ENCODE results near the gene ALAD. TPM values are rescaled to one million over a fixed set of nuclear protein-coding genes. Genes with fewer than 3 reads are reported as not detected.

ALAD gene
- polyA plus RNA-seq, 2 donors: 38.4 TPM

DNA sequence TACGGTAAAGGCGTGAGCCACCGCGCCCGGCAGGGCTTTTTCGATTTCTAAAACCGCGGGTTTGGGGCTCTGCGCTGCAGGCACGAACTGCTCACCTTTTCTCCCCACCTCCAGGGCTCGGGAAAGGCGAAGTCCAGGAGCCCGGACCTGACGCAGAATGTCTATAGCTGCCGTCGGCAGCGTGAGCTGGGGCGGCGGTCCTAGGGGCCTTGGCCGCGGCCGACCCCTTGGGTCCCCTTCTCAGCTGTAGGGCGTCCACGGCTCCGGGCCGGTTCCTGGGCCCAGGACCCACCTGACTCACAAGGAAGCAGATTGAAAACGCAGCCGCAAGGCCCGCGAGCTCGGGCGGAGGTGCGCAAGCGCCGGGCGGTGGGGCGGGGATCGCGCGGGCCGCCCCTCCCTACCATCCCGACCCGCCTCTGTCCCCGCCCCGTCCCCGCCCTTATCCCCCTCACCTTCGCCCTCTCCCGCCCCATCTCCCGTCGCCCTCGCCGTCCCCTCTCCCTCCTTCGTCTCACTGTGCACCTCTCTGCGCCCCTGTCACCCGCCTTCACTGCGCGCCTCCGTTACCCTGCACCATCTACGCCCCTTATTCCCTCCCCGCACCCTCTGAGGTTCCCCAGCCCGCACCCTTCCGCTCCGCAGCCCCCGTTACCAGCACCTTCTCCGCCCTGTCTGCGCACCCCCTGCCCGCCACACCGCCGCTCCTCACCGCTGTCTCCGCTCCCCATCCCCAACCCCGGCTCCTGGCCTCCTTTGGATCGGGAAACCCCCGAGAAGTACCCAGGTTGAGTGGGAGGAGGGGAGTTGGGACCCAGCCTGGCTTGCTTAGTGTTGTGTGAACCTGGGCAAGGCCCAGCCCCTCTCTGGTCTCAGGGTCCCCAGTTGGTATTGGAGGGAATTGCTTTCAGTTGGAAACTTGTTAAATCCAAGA is 24.2 kb downstream of the ALAD start, which contains the start of gene HDHD3:
Gene HDHD3 (minus strand): TSS at position 353 of the 934 bp plus-strand sequence. CDS start 2,632 bp downstream, outside the sequence.
- Histone ChIP-seq H3K4me3 (ENCODE audit: low read depth in 1 of 2, low read length in 2 of 2) (peak within 1 kb of the TSS; percentile 74 to 91), H3K36me3 (ENCODE audit: control insufficient read depth in 2 of 2, insufficient read depth in 2 of 2, low read length in 1 of 2) (peaks cover 12 to 17% of the 10 kb centered on the region in 2 donors), H3K4me1 (ENCODE audit: control insufficient read depth in 2 of 2, insufficient read depth in 2 of 2, low read length in 1 of 2) (no peaks in the 10 kb centered on the region), H3K27ac (ENCODE audit: low read depth in 2 of 2, low read length in 1 of 2) (peak within 1 kb of the TSS; percentile 96 to 97), H3K9me3 (ENCODE audit: control insufficient read depth in 2 of 2, insufficient read depth in 1 of 2, low read depth in 1 of 2, low read length in 1 of 2) (no peaks in the 10 kb centered on the region), H3K27me3 (ENCODE audit: control insufficient read depth in 1 of 2, insufficient read depth in 2 of 2, low read length in 2 of 2) (no peaks in the 10 kb centered on the region)
- WGBS, 2 donors: 1 to 2% methylated on average over 72 to 74 of the region's 74 CpGs

- Histone ChIP-seq H3K4me3 (ENCODE audit: low read depth in 1 of 2, low read length in 2 of 2) (peak overlapping the region in 1 of 2 donors; percentile 74), H3K9me3 (ENCODE audit: control insufficient read depth in 2 of 2, insufficient read depth in 1 of 2, low read depth in 1 of 2, low read length in 1 of 2) (no peaks in the 10 kb centered on the region), H3K36me3 (ENCODE audit: control insufficient read depth in 2 of 2, insufficient read depth in 2 of 2, low read length in 1 of 2) (peaks cover 12 to 17% of the 10 kb centered on the region in 2 donors), H3K27ac (ENCODE audit: low read depth in 2 of 2, low read length in 1 of 2) (peak overlapping the region; percentile 9 to 97), H3K4me1 (ENCODE audit: control insufficient read depth in 2 of 2, insufficient read depth in 2 of 2, low read length in 1 of 2) (no peaks in the 10 kb centered on the region), H3K27me3 (ENCODE audit: control insufficient read depth in 1 of 2, insufficient read depth in 2 of 2, low read length in 2 of 2) (no peaks in the 10 kb centered on the region)
- WGBS, 2 donors: 68 to 84% methylated on average over 6 of the region's 6 CpGs
Measured at GRCh38 chr9:113375057-113376023, 25.7 kb downstream of the ALAD start.

- H3K4me1 ChIP-seq (ENCODE audit: control insufficient read depth in 2 of 2, insufficient read depth in 2 of 2, low read length in 1 of 2): no peaks in the 10 kb centered on the region
- H3K27ac ChIP-seq (ENCODE audit: low read depth in 2 of 2, low read length in 1 of 2): no peak overlapping the region
- 78 to 88% methylated on average over 24 of the region's 24 CpGs for whole genome bisulfite sequencing, 2 donors
- H3K36me3 ChIP-seq (ENCODE audit: control insufficient read depth in 2 of 2, insufficient read depth in 2 of 2, low read length in 1 of 2): peaks cover 12 to 17% of the 10 kb centered on the region in 2 donors
- H3K4me3 ChIP-seq (ENCODE audit: low read depth in 1 of 2, low read length in 2 of 2): no peak overlapping the region
- H3K27me3 ChIP-seq (ENCODE audit: control insufficient read depth in 1 of 2, insufficient read depth in 2 of 2, low read length in 2 of 2): no peaks in the 10 kb centered on the region
- no peaks in the 10 kb centered on the region for H3K9me3 ChIP-seq (ENCODE audit: control insufficient read depth in 2 of 2, insufficient read depth in 1 of 2, low read depth in 1 of 2, low read length in 1 of 2)
Measured at GRCh38 chr9:113373676-113374392, 27.2 kb downstream of the ALAD start.

- 64 to 68% methylated on average over 3 of the region's 3 CpGs for WGBS, 2 donors
- no peaks in the 10 kb centered on the region for H3K4me1 ChIP-seq (ENCODE audit: control insufficient read depth in 2 of 2, insufficient read depth in 2 of 2, low read length in 1 of 2)
- H3K27me3 ChIP-seq (ENCODE audit: control insufficient read depth in 1 of 2, insufficient read depth in 2 of 2, low read length in 2 of 2): no peaks in the 10 kb centered on the region
- peaks cover 12 to 17% of the 10 kb centered on the region in 2 donors for H3K36me3 ChIP-seq (ENCODE audit: control insufficient read depth in 2 of 2, insufficient read depth in 2 of 2, low read length in 1 of 2)
- no peak overlapping the region for H3K4me3 ChIP-seq (ENCODE audit: low read depth in 1 of 2, low read length in 2 of 2)
- no peaks in the 10 kb centered on the region for H3K9me3 ChIP-seq (ENCODE audit: control insufficient read depth in 2 of 2, insufficient read depth in 1 of 2, low read depth in 1 of 2, low read length in 1 of 2)
- H3K27ac ChIP-seq (ENCODE audit: low read depth in 2 of 2, low read length in 1 of 2): no peak overlapping the region
Measured at GRCh38 chr9:113373256-113373655, 27.8 kb downstream of the ALAD start.

GRCh38 chr9:113372059-113372458 is 29.0 kb downstream of the ALAD start:
- Histone ChIP-seq H3K27me3 (ENCODE audit: control insufficient read depth in 1 of 2, insufficient read depth in 2 of 2, low read length in 2 of 2) (no peaks in the 10 kb centered on the region), H3K4me3 (ENCODE audit: low read depth in 1 of 2, low read length in 2 of 2) (no peak overlapping the region), H3K4me1 (ENCODE audit: control insufficient read depth in 2 of 2, insufficient read depth in 2 of 2, low read length in 1 of 2) (no peaks in the 10 kb centered on the region), H3K9me3 (ENCODE audit: control insufficient read depth in 2 of 2, insufficient read depth in 1 of 2, low read depth in 1 of 2, low read length in 1 of 2) (no peaks in the 10 kb centered on the region), H3K27ac (ENCODE audit: low read depth in 2 of 2, low read length in 1 of 2) (no peak overlapping the region), H3K36me3 (ENCODE audit: control insufficient read depth in 2 of 2, insufficient read depth in 2 of 2, low read length in 1 of 2) (peaks cover 12 to 17% of the 10 kb centered on the region in 2 donors)
- WGBS, 2 donors: 82 to 85% methylated on average over 5 of the region's 5 CpGs

DNA sequence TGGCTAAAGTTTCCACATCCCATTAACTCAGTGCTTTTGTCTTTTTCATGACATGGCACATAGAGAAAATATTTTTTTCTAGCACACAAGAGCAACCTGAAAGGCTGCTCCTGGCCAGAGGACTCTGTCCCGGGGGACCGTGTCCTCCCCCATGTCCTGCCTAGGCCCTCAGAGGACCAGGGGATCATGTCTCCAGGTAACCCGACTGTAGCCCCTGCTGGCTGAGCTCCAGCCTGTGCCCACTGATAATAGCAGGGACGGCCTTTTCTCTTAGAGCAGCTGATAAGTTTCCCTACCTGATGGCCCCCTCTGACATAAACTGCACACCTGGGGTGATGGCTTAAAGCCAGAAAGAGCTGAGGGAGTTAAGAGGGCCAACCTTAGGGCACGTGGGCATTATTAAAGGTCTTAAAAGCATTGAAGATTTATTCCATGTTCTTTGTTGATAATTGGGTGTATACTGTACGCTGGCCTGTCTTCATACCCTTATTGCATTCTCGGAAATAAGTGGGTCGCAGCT is 30.2 kb downstream of the ALAD start:
- H3K4me1 ChIP-seq (ENCODE audit: control insufficient read depth in 2 of 2, insufficient read depth in 2 of 2, low read length in 1 of 2): no peaks in the 10 kb centered on the region
- H3K27ac ChIP-seq (ENCODE audit: low read depth in 2 of 2, low read length in 1 of 2): no peak overlapping the region
- WGBS, 2 donors: 62 to 67% methylated on average over 8 of the region's 8 CpGs
- H3K9me3 ChIP-seq (ENCODE audit: control insufficient read depth in 2 of 2, insufficient read depth in 1 of 2, low read depth in 1 of 2, low read length in 1 of 2): no peaks in the 10 kb centered on the region
- H3K36me3 ChIP-seq (ENCODE audit: control insufficient read depth in 2 of 2, insufficient read depth in 2 of 2, low read length in 1 of 2): peaks cover 12 to 22% of the 10 kb centered on the region in 2 donors
- no peak overlapping the region for H3K4me3 ChIP-seq (ENCODE audit: low read depth in 1 of 2, low read length in 2 of 2)
- H3K27me3 ChIP-seq (ENCODE audit: control insufficient read depth in 1 of 2, insufficient read depth in 2 of 2, low read length in 2 of 2): no peaks in the 10 kb centered on the region

GRCh38 chr9:113369855-113370140 is 31.3 kb downstream of the ALAD start:
- Histone ChIP-seq H3K27ac (ENCODE audit: low read depth in 2 of 2, low read length in 1 of 2) (no peak overlapping the region), H3K4me3 (ENCODE audit: low read depth in 1 of 2, low read length in 2 of 2) (no peak overlapping the region), H3K27me3 (ENCODE audit: control insufficient read depth in 1 of 2, insufficient read depth in 2 of 2, low read length in 2 of 2) (no peaks in the 10 kb centered on the region), H3K4me1 (ENCODE audit: control insufficient read depth in 2 of 2, insufficient read depth in 2 of 2, low read length in 1 of 2) (no peaks in the 10 kb centered on the region), H3K9me3 (ENCODE audit: control insufficient read depth in 2 of 2, insufficient read depth in 1 of 2, low read depth in 1 of 2, low read length in 1 of 2) (no peaks in the 10 kb centered on the region), H3K36me3 (ENCODE audit: control insufficient read depth in 2 of 2, insufficient read depth in 2 of 2, low read length in 1 of 2) (peaks cover 12 to 22% of the 10 kb centered on the region in 2 donors)
- WGBS, 2 donors: 76 to 86% methylated on average over 11 of the region's 11 CpGs

- Histone ChIP-seq H3K4me1 (ENCODE audit: control insufficient read depth in 2 of 2, insufficient read depth in 2 of 2, low read length in 1 of 2) (no peaks in the 10 kb centered on the region), H3K27ac (ENCODE audit: low read depth in 2 of 2, low read length in 1 of 2) (no peak overlapping the region), H3K9me3 (ENCODE audit: control insufficient read depth in 2 of 2, insufficient read depth in 1 of 2, low read depth in 1 of 2, low read length in 1 of 2) (no peaks in the 10 kb centered on the region), H3K36me3 (ENCODE audit: control insufficient read depth in 2 of 2, insufficient read depth in 2 of 2, low read length in 1 of 2) (peaks cover 12 to 20% of the 10 kb centered on the region in 2 donors), H3K27me3 (ENCODE audit: control insufficient read depth in 1 of 2, insufficient read depth in 2 of 2, low read length in 2 of 2) (no peaks in the 10 kb centered on the region), H3K4me3 (ENCODE audit: low read depth in 1 of 2, low read length in 2 of 2) (no peak overlapping the region)
- 71 to 84% methylated on average over 13 of the region's 13 CpGs for WGBS, 2 donors
Measured at GRCh38 chr9:113368982-113369854, 31.9 kb downstream of the ALAD start.

Measured in esophagus (tissue), 2 donors.